ENCODE results near the gene MT1A.
A peak's percentile ranks its signal among the peaks of the same experiment; 100 is the strongest.

The MT1A gene

DNA sequence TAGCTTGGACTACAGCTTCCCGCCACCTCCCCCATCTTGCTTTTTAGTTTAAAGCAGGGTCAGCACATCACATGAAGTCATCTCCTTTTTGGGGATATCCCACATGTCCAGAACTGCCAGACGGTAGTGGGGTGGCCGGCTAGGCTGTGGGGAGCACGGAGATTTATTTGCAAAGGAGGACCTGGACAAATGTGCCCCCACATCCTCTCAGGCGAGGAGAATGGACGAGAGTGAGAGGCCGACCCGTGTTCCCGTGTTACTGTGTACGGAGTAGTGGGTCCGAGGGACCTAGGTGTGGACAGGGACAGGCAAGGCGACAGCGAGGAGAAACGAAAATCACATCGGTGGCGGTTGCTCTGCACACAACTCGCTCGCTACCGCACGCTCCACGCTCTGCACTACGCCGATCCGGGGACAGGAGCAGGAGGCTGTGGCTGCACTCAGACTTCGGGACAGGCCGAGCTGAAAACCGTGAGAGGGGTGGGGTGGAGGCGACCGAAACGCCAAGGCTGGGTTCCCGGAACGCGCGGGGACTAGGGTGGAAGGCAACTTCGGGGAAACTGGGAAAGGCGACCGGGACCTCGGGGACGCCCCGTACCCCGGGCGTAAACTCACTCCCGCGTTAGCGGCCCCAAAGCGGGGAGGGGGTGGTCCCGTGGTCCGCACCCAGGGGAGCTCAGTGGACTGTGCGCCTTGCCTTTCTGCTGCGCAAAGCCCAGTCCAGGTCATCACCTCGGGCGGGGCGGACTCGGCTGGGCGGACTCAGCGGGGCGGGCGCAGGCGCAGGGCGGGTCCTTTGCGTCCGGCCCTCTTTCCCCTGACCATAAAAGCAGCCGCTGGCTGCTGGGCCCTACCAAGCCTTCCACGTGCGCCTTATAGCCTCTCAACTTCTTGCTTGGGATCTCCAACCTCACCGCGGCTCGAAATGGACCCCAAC, at the start of gene MT1A:
MT1A (plus strand) TSS at position 853 of the 937 bp plus-strand sequence; CDS start at position 926, 73 bp downstream.
- Histone ChIP-seq H3K36me3 (ENCODE audit: control insufficient read depth in 2 of 2, insufficient read depth in 2 of 2, low read length in 2 of 2) (no peaks in the 10 kb centered on the region), H3K27ac (ENCODE audit: low read depth in 2 of 2, low read length in 2 of 2) (peak within 1 kb of the TSS in 1 of 2 donors; percentile 44), H3K9me3 (ENCODE audit: control insufficient read depth in 2 of 2, low read length in 2 of 2) (no peaks in the 10 kb centered on the region), H3K9ac (ENCODE audit: low read depth in 1 of 2, low read length in 2 of 2) (peak within 1 kb of the TSS; percentile 54 to 83), H3K4me3 (ENCODE audit: low read length in 2 of 2) (peak within 1 kb of the TSS; percentile 67 to 77), H3K27me3 (ENCODE audit: control insufficient read depth in 2 of 2, insufficient read depth in 2 of 2, low read length in 2 of 2) (peaks cover 23 to 36% of the 10 kb centered on the region in 2 donors), H3K4me1 (ENCODE audit: control insufficient read depth in 2 of 2, insufficient read depth in 2 of 2, low read length in 2 of 2) (peaks cover 18% of the 10 kb centered on the region in 2 donors)

DNA sequence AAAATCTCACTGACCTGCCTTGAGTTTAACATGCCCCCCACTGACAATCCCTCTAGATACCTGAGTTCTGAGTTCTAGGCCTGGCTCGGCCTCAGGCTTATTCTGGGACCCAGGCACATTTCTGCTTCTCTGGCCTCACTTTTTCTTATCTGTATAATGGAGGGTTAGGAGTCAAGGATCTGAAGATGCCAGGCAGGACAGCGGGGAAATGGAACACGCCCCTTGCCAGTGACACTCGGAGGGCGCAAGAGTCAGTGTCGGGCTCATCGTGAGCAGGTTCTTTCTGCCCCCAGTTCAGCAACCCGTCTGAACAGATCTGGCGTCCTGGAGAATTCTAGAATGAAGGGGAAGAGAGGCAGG, 49.7 kb upstream of the MT1A start:
- Histone ChIP-seq H3K4me1 (ENCODE audit: control insufficient read depth in 2 of 2, insufficient read depth in 2 of 2, low read length in 2 of 2) (peaks cover 9 to 12% of the 10 kb centered on the region in 2 donors), H3K9me3 (ENCODE audit: control insufficient read depth in 2 of 2, low read length in 2 of 2) (no peaks in the 10 kb centered on the region), H3K36me3 (ENCODE audit: control insufficient read depth in 2 of 2, insufficient read depth in 2 of 2, low read length in 2 of 2) (no peaks in the 10 kb centered on the region), H3K27me3 (ENCODE audit: control insufficient read depth in 2 of 2, insufficient read depth in 2 of 2, low read length in 2 of 2) (peaks cover 6 to 18% of the 10 kb centered on the region in 2 donors), H3K4me3 (ENCODE audit: low read length in 2 of 2) (peak overlapping the region; percentile 48 to 55), H3K9ac (ENCODE audit: low read depth in 1 of 2, low read length in 2 of 2) (no peak overlapping the region), H3K27ac (ENCODE audit: low read depth in 2 of 2, low read length in 2 of 2) (no peak overlapping the region)

DNA sequence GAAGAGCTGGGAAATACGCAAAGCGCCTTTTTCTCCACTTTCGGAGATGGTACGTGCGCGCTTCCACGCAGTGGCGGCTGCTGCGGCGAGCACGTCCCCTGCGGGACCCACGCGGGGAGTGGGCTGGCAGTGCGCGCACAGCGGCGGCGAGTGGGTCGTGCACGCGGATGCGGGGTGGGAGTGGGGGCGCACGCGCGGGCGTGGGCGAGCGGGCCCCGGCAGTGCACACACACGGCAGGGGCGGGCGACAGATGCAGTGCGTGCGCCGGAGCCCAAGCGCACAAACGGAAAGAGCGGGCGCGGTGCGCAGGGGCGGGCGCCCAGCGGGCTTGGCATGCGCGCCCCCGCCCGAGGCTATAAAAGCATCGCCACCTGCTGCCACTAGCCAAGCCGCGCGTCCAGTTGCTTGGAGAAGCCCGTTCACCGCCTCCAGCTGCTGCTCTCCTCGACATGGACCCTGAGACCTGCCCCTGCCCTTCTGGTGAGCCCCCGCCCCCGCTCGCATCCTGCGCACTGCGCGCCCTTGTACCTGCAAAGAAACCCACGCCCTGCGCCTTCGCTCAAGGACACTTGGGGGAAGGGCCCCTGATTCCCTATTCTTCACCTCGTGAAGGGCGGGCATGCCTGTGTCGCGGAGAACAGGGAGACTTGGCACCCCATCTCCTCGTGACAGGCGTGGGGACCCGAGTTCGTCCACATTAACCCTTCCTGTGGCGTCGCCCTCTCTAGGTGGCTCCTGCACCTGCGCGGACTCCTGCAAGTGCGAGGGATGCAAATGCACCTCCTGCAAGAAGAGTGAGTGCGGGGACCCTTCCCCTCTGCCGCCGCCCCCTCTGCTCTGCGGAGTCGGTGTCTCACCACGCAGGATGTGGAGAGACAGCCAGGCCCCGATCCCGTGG, 49.1 kb upstream of the MT1A start, which contains the start of gene MT3:
MT3 (plus strand) TSS at position 388 of the 899 bp plus-strand sequence; CDS start at position 451, 63 bp downstream.
- peaks cover 9 to 12% of the 10 kb centered on the region in 2 donors for H3K4me1 ChIP-seq (ENCODE audit: control insufficient read depth in 2 of 2, insufficient read depth in 2 of 2, low read length in 2 of 2)
- H3K9ac ChIP-seq (ENCODE audit: low read depth in 1 of 2, low read length in 2 of 2), result peak within 1 kb of the TSS in 1 of 2 donors; percentile 36
- H3K27me3 ChIP-seq (ENCODE audit: control insufficient read depth in 2 of 2, insufficient read depth in 2 of 2, low read length in 2 of 2), result peaks cover 6 to 18% of the 10 kb centered on the region in 2 donors
- no peaks in the 10 kb centered on the region for H3K9me3 ChIP-seq (ENCODE audit: control insufficient read depth in 2 of 2, low read length in 2 of 2)
- peak within 1 kb of the TSS; percentile 48 to 55 for H3K4me3 ChIP-seq (ENCODE audit: low read length in 2 of 2)
- H3K27ac ChIP-seq (ENCODE audit: low read depth in 2 of 2, low read length in 2 of 2), result no peak within 1 kb of the TSS
- no peaks in the 10 kb centered on the region for H3K36me3 ChIP-seq (ENCODE audit: control insufficient read depth in 2 of 2, insufficient read depth in 2 of 2, low read length in 2 of 2)

DNA sequence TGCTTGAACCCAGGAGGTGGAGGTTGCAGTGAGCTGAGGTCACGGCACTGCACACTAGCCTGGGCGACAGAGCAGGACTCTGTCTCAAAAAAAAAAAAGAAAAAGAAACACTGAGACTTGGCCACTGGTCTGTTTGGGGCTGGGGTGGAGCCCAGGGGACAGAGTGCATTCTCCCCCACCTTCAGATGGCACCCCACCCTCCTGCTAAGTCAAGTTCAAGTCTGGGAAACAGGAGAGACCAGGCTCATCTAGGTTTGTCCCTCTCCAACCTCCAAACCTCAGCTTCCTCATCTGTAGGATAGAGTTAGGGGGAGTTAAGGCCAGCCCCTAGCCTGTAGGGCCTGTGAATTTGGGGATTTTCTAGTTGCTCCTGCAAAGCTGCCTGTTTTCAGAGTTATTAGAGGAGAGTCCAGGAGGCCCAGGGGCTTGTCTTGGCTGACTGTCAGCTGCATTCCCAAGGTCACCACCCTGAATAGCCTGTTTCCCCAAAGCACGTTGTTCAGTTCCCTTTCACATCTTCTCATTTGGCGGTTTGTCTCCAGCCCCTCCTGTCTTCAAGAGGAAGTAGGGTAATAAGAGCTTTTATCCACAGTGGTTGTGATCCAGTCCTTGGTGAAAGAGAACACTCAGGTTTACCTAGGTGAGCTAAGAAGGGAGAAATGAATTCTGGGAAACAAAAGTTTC, 46.9 kb upstream of the MT1A start:
- Histone ChIP-seq H3K9ac (ENCODE audit: low read depth in 1 of 2, low read length in 2 of 2) (peak overlapping the region in 1 of 2 donors; percentile 0), H3K36me3 (ENCODE audit: control insufficient read depth in 2 of 2, insufficient read depth in 2 of 2, low read length in 2 of 2) (no peaks in the 10 kb centered on the region), H3K27me3 (ENCODE audit: control insufficient read depth in 2 of 2, insufficient read depth in 2 of 2, low read length in 2 of 2) (peaks cover 6 to 18% of the 10 kb centered on the region in 2 donors), H3K4me1 (ENCODE audit: control insufficient read depth in 2 of 2, insufficient read depth in 2 of 2, low read length in 2 of 2) (peaks cover 9 to 12% of the 10 kb centered on the region in 2 donors), H3K27ac (ENCODE audit: low read depth in 2 of 2, low read length in 2 of 2) (no peak overlapping the region), H3K4me3 (ENCODE audit: low read length in 2 of 2) (no peak overlapping the region), H3K9me3 (ENCODE audit: control insufficient read depth in 2 of 2, low read length in 2 of 2) (no peaks in the 10 kb centered on the region)

DNA sequence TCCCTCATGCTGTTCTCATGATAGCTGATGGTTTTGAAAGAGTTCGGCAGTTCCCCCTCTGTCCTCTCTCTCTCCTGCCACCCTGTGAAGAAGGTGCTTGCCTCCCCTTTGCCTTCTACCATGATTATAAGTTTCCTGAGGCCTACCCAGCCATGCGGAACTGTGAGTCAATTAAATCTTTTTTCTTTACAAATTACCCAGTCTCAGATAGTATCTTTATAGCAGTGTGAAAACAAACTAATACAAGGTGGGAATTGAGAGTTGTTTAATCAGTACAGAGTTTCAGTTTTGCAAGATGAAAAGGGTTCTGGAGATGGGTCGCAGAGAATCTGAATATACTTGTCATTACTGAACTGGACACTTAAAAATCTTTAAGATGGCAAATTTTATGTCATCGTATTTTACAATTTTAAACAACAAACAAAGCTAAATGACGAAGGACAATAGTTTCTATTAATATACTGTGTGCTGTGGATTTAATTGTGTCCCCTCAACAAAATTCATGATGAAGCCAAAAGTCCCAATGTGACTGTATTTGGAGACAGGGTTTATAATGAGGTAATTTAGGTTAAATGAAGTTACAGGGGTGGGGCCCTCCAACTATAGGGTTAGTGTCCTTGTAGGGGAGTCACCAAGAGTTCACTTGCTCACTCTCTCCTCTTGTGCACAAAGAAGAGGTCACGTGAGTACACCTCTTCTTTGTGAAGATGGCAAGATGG, 44.7 kb upstream of the MT1A start:
- no peak overlapping the region for H3K9ac ChIP-seq (ENCODE audit: low read depth in 1 of 2, low read length in 2 of 2)
- H3K4me1 ChIP-seq (ENCODE audit: control insufficient read depth in 2 of 2, insufficient read depth in 2 of 2, low read length in 2 of 2), result peaks cover 9 to 12% of the 10 kb centered on the region in 2 donors
- H3K27ac ChIP-seq (ENCODE audit: low read depth in 2 of 2, low read length in 2 of 2), result no peak overlapping the region
- no peaks in the 10 kb centered on the region for H3K9me3 ChIP-seq (ENCODE audit: control insufficient read depth in 2 of 2, low read length in 2 of 2)
- no peaks in the 10 kb centered on the region for H3K36me3 ChIP-seq (ENCODE audit: control insufficient read depth in 2 of 2, insufficient read depth in 2 of 2, low read length in 2 of 2)
- peaks cover 6 to 14% of the 10 kb centered on the region in 2 donors for H3K27me3 ChIP-seq (ENCODE audit: control insufficient read depth in 2 of 2, insufficient read depth in 2 of 2, low read length in 2 of 2)
- no peak overlapping the region for H3K4me3 ChIP-seq (ENCODE audit: low read length in 2 of 2)

DNA sequence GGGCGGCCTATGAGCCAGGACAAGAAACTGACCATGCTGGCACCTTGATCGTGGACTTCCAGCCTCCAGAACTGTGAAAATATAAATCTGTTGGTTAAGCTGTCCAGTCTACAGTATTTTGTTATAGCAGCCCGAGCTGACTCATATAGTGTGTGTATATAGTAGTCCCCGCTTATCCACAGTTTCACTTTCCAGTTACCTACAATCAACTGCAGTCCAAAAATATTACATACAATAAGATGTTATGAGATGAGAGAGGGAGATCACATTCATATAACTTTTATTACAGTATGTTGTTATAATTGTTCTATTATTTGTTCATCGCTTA, 44.2 kb upstream of the MT1A start:
- peaks cover 8 to 9% of the 10 kb centered on the region in 2 donors for H3K4me1 ChIP-seq (ENCODE audit: control insufficient read depth in 2 of 2, insufficient read depth in 2 of 2, low read length in 2 of 2)
- peaks cover under 1 to 11% of the 10 kb centered on the region in 2 donors for H3K27me3 ChIP-seq (ENCODE audit: control insufficient read depth in 2 of 2, insufficient read depth in 2 of 2, low read length in 2 of 2)
- no peak overlapping the region for H3K27ac ChIP-seq (ENCODE audit: low read depth in 2 of 2, low read length in 2 of 2)
- no peaks in the 10 kb centered on the region for H3K36me3 ChIP-seq (ENCODE audit: control insufficient read depth in 2 of 2, insufficient read depth in 2 of 2, low read length in 2 of 2)
- H3K9me3 ChIP-seq (ENCODE audit: control insufficient read depth in 2 of 2, low read length in 2 of 2), result no peaks in the 10 kb centered on the region
- H3K9ac ChIP-seq (ENCODE audit: low read depth in 1 of 2, low read length in 2 of 2), result no peak overlapping the region
- no peak overlapping the region for H3K4me3 ChIP-seq (ENCODE audit: low read length in 2 of 2)

DNA sequence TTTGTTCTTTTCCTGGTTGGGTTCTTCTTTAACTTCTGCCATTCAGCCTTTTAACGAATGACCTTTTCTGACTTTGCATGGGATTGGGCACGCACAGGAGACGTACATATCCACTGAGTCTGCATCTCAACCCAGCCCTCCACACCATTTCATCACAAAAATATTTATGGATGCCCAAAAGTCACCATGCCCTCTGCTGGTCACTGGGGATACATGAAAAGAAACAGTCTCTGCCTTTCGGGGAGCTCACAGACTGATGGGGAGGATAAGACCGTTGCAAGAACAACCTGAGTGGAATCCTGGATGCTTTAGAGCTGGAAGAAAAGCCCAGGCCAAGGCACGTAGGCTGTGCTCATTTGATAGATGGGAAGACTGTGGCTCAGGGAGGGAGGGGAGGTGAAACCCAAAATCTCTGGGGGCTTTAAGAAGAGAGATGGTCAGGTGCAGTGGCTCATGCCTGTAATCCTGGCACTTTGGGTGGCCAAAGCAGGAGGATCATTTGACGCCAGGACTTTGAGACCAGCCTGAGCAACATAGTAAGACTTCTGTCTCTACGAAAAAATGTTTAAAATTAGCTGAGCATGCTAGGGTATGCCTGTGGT, 38.0 kb upstream of the MT1A start:
- no peak overlapping the region for H3K9ac ChIP-seq (ENCODE audit: low read depth in 1 of 2, low read length in 2 of 2)
- no peaks in the 10 kb centered on the region for H3K4me1 ChIP-seq (ENCODE audit: control insufficient read depth in 2 of 2, insufficient read depth in 2 of 2, low read length in 2 of 2)
- no peak overlapping the region for H3K4me3 ChIP-seq (ENCODE audit: low read length in 2 of 2)
- peaks cover 0 to 4% of the 10 kb centered on the region in 2 donors for H3K27me3 ChIP-seq (ENCODE audit: control insufficient read depth in 2 of 2, insufficient read depth in 2 of 2, low read length in 2 of 2)
- H3K27ac ChIP-seq (ENCODE audit: low read depth in 2 of 2, low read length in 2 of 2), result no peak overlapping the region
- no peaks in the 10 kb centered on the region for H3K36me3 ChIP-seq (ENCODE audit: control insufficient read depth in 2 of 2, insufficient read depth in 2 of 2, low read length in 2 of 2)
- no peaks in the 10 kb centered on the region for H3K9me3 ChIP-seq (ENCODE audit: control insufficient read depth in 2 of 2, low read length in 2 of 2)

DNA sequence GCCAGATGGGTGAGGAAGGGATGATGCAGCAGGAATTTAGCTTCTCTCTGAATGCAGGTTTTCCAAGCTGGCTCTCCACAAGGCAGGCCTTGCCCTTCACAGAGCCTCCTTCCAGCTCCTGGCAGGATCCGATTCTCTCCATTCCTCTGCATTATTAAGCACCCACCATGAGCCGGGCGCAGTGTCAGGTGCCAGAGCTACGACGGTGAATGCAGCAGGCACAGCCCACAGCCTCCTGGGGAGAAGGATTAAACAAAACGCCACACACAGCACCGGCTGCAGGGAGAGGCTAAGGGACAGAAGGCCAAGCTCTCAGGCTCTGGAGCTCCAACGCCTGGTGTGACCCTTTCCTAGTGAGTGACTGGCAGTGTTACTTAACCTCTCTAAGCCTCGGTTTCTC, 37.1 kb upstream of the MT1A start:
- H3K4me1 ChIP-seq (ENCODE audit: control insufficient read depth in 2 of 2, insufficient read depth in 2 of 2, low read length in 2 of 2), result no peaks in the 10 kb centered on the region
- no peak overlapping the region for H3K4me3 ChIP-seq (ENCODE audit: low read length in 2 of 2)
- no peaks in the 10 kb centered on the region for H3K36me3 ChIP-seq (ENCODE audit: control insufficient read depth in 2 of 2, insufficient read depth in 2 of 2, low read length in 2 of 2)
- no peak overlapping the region for H3K9ac ChIP-seq (ENCODE audit: low read depth in 1 of 2, low read length in 2 of 2)
- H3K27ac ChIP-seq (ENCODE audit: low read depth in 2 of 2, low read length in 2 of 2), result no peak overlapping the region
- no peaks in the 10 kb centered on the region for H3K9me3 ChIP-seq (ENCODE audit: control insufficient read depth in 2 of 2, low read length in 2 of 2)
- peaks cover 0 to 4% of the 10 kb centered on the region in 2 donors for H3K27me3 ChIP-seq (ENCODE audit: control insufficient read depth in 2 of 2, insufficient read depth in 2 of 2, low read length in 2 of 2)

DNA sequence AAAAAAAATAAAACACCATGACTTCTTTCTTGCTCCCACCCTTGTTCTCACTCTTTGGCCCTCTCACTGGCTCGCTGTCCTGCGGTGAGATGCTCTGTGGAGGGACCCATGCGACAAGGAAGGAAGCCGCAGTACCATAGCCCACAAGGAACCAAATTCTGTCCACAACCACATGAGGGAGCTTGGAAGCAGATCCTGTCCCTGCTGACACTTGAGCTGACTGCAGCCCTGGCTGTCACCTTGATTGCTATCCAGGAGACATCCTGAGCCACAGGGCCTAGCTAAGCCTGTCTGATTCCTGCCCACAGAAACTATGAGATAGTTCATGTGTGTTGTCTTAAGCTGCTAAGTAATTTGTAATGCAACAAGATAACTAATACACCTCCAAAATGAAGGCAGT, 34.9 kb upstream of the MT1A start:
- H3K4me3 ChIP-seq (ENCODE audit: low read length in 2 of 2), result no peak overlapping the region
- H3K27ac ChIP-seq (ENCODE audit: low read depth in 2 of 2, low read length in 2 of 2), result no peak overlapping the region
- H3K9ac ChIP-seq (ENCODE audit: low read depth in 1 of 2, low read length in 2 of 2), result no peak overlapping the region
- H3K27me3 ChIP-seq (ENCODE audit: control insufficient read depth in 2 of 2, insufficient read depth in 2 of 2, low read length in 2 of 2), result peaks cover 0 to 4% of the 10 kb centered on the region in 2 donors
- H3K9me3 ChIP-seq (ENCODE audit: control insufficient read depth in 2 of 2, low read length in 2 of 2), result no peaks in the 10 kb centered on the region
- no peaks in the 10 kb centered on the region for H3K36me3 ChIP-seq (ENCODE audit: control insufficient read depth in 2 of 2, insufficient read depth in 2 of 2, low read length in 2 of 2)
- peaks cover 7 to 10% of the 10 kb centered on the region in 2 donors for H3K4me1 ChIP-seq (ENCODE audit: control insufficient read depth in 2 of 2, insufficient read depth in 2 of 2, low read length in 2 of 2)
